Left hindlimb (tissue), 1 donor: ENCODE data around the gene RASEF.
"Not testable (repeated sequence)": the region's sequence is repeated elsewhere in the genome, so short reads cannot be mapped to it uniquely, and the experiment has no call there.

Source experiments
- DNase-seq: peaks from one replicate; pipeline ENCODE4 v3.0.0-alpha.2; 2018

The RASEF gene

DNA sequence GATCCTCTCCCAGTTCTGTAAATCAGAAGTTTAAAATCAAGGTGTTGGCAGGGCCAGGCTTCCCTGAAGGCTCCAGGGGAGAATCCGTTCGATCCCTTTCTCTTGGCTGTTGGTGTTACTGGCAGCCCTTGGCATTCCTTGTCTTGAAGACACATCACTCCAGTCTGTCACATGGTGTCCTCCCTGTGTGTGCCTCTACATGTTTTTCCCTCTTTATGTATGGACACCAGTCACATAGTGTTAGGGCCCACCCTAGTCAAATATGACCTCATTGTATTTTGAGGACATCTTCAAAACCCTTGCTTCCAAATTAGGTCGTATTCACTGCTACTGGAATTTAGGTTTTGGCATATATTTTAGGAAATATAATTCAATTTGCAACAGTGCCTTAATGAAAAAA is 94.6 kb downstream of the RASEF start:
- DNase-seq, result no peak

DNA sequence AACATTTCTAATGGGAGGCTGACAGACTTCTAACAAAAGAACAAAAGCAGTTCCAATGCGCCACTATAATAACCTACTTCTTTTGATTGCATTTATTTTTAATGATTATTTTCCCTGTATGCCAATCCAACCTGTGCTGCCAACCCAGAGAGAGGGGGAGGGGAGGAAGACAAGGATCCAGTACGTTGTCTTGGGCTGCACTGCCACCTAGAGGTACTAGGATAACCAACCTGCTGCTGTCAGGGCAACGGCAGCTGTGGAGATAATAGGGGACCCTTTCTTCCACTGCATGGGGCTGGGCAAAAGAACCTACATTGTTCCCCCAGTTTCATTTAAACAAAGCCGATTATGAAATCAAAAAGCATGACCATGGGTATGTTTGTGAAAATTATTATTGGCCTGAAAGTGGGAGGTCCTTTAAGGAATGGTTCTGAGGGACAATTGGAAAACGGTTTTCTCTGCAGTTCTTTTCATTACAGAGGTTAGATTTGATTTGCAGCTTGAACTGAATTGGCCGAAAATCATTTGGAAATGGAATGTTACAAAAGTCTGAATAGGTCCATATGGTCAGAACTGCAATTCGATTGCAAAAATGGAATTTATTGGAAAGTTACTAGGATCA is 101.3 kb downstream of the RASEF start:
- DNase-seq, result peak; percentile 80

DNA sequence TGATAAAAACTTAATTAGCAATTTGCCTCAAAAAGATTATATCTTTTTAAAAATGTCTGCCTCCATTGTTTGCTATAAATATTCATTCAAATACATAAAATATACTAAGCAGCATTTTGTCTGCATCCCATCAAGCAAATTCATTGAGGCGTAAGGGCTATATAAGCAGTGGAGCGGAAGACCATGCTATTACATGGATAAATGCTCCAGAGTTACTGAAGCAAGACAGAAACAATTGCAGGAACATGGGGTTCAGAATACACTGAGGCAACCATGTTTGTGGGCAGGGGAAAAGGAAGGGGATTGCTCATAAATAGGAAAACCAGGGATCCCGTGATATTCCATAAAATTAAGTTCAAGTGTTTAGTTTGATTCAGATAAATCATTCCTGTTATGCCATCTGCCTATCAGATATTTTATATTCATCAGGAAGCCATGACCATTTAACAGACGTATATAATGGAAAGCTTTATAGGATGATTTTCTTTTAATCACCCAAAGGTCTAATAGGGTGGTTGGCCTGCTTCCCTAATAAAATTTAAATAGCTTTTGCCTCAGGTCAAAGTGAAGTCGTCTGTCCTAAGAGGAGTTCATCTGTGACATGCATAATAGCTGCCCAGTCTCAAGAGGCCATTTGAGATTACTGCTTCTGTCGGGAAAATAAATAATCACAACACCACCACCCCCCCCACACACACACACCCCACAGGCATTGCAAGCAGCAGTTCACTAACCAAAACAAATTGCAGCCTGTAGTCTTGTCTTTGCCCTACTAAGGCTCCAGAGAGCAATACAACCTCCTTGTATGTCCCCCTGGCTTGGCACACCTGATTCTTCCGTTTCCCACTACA is 105.2 kb downstream of the RASEF start:
- DNase-seq, result no peak

GRCh38 chr9:82949203-82949602 is 113.7 kb downstream of the RASEF start:
- DNase-seq, result no peak

DNA sequence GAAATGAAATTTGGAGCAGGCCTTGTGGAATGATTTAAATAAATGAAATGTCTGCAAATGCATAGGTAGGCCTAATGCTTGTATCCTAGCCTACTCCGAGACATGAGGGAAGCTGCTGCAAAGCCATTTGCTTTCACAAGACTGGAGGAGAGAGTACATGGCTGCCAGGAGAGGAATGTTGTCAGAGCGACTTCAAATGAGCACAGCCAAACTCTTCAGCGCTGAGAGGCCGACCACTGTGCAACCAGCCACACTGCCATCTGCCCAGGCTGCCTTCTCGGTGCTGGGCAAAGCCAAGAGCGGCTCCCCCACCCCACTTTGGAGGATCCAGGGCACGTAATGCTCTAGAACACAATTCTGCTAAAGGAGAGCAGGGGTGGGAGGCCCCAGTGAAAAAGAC is 122.6 kb downstream of the RASEF start:
- DNase-seq, result no peak

- no peak for DNase-seq
These were observed 123.5 kb downstream of the RASEF start for GRCh38 chr9:82939451-82939850.

GRCh38 chr9:82938426-82939218 is 124.3 kb downstream of the RASEF start:
- DNase-seq, result no peak

DNA sequence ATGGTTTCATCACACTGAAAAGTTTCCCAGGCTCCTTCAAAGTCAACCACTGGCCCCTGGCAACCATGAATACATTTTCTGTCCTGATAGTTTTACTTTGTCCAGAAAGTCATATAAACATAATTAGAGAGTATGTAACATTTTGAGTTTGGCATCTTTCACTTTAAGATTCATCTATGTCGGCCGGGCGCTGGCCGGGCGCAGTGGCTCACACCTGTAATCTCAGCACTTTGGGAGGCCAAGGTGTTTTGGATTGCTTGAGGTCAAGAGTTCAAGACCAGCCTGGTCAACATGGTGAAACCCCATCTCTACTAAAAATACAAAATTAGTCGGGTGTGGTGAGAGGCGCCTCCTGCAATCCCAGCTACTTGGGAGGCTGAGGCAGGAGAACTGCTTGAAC is 126.4 kb downstream of the RASEF start:
- DNase-seq, result not testable (repeated sequence)

- no peak for DNase-seq
These were observed 128.0 kb downstream of the RASEF start for GRCh38 chr9:82934949-82935348.

DNA sequence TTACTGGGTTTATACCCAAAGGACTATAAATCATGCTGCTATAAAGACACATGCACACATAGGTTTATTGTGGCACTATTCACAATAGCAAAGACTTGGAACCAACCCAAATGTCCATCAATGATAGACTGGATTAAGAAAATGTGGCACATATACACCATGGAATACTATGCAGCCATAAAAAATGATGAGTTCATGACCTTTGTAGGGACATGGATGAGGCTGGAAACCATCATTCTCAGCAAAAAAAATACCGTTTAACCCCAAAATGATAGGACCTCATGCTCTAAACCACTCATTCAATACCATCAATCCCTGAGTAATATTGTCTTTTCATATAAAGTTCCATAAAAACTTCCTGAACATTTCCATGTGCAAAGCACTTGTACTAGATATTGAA is 128.9 kb downstream of the RASEF start:
- DNase-seq, result not testable (repeated sequence)

DNA sequence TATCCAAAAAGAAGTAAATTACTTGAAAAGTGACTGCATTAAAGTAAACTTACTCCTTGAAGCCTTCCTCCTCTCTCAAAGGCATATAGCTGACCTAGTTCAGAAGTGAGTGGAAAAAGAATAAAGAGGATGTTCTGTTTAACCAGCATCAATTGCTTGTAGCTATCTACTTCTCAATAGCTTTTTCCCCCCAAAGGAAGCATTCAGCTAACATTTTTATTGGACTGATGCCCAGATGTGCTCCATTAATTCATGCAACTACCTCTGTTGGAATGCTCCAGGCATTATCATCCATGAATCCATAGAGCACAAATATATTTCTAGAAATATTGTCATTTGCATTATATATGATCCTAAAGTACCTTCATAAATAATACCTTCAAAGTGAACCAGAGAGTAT is 132.8 kb downstream of the RASEF start:
- DNase-seq, result no peak
